KBM-7 (cell line): ENCODE measurements around the gene NLRX1.
"Not testable (repeated sequence)": the region's sequence is repeated elsewhere in the genome, so short reads cannot be mapped to it uniquely, and the experiment has no call there.

Experiments
- DNase-seq: peaks from one replicate; pipeline ENCODE4 v3.0.0-alpha.2; 2015
- in situ Hi-C: fragments of 300-500 bp; cut with MboI; formaldehyde crosslinking; loops from 2 replicates; pipeline ENCODE4 v1.14.3; 2020; ENCODE audit warnings: low sequenced_read_pairs, low pct_unique_long_range_greater_than_20kb, mixed read lengths

NLRX1 gene, protein sequence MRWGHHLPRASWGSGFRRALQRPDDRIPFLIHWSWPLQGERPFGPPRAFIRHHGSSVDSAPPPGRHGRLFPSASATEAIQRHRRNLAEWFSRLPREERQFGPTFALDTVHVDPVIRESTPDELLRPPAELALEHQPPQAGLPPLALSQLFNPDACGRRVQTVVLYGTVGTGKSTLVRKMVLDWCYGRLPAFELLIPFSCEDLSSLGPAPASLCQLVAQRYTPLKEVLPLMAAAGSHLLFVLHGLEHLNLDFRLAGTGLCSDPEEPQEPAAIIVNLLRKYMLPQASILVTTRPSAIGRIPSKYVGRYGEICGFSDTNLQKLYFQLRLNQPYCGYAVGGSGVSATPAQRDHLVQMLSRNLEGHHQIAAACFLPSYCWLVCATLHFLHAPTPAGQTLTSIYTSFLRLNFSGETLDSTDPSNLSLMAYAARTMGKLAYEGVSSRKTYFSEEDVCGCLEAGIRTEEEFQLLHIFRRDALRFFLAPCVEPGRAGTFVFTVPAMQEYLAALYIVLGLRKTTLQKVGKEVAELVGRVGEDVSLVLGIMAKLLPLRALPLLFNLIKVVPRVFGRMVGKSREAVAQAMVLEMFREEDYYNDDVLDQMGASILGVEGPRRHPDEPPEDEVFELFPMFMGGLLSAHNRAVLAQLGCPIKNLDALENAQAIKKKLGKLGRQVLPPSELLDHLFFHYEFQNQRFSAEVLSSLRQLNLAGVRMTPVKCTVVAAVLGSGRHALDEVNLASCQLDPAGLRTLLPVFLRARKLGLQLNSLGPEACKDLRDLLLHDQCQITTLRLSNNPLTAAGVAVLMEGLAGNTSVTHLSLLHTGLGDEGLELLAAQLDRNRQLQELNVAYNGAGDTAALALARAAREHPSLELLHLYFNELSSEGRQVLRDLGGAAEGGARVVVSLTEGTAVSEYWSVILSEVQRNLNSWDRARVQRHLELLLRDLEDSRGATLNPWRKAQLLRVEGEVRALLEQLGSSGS

DNA sequence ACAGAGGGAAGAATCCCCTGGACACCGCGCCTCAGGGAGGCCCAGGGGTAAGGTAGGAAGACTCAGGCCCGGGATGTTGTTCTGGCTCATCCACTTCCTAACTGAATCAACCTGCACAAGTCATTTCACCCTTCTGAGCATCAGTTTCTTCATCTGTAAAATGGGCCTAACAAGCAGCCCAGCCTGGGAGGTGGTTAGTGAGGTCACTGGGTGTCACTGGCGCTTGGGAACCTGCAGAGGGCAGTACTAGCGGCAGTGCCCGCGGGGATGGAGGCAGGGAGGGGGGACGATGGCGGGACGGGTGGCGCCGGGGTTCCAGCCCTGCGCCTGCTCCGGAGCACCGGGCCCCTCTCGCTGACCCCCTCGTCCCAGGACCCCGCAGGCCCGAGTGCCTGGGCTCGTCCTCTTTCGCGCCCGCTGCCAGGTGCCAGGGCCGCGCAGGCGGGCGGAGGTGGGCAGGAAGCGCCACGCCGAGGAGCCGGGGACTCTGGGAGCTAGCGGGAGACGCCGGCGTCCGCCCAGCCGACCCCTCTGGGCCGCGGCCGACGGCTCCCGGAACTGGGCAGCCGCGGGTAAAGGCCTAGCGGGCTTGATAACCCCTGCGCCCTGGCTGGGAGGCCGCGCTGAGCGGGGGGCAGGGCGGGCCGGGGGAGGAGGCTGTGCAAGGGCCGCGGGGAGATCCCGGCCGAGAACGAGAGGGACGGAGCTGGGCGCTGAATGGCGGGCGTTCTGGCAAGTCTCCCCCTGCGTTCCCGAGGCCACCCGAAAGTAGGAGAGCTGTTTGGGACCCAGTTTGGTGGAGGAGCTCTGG, at the start of gene NLRX1:
TSS of gene NLRX1 (plus strand) at position 255 of the 811 bp plus-strand sequence. CDS start 2,679 bp downstream, outside the sequence.
- in situ Hi-C loops = no loop called here
- peak; percentile 85 for DNase-seq

DNA sequence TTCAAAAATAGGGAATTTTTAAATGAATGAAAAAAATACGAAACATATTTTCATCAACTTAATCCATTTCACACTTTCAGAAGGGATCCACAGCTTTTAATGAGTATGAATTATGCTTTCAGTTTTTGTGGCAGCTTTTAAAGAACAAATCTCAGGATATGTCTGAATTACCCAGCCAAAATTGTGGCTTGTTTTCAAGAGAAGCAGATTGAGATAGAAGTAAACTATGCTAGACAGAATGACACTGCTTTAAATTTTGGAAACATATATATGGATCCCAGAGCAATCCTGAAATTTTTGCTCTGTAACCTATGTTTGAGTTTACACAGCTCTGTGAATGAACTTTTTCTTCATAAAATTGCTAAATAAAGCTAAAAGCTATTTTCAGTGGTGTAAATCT, 49.6 kb upstream of the NLRX1 start:
- no peak for DNase-seq
- in situ Hi-C loops = no loop called here

DNA sequence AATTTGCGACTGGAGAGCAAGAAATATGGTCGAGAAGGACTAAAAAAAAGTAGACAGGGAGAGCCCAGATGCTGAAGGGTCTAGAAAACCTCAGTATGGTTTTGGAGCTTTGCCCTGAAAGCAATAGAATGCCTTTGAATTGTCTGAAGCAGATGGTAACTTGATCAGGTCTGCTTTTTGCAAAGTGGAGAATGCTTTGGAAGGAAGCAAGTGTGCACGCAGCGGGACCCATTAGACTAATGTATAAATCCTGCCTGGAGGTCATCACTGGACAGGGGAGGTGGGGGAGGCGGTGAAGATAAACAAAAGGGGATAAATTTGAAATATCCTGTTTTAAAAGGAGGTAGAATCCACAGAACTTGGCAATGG, 47.9 kb upstream of the NLRX1 start:
- no peak for DNase-seq
- in situ Hi-C loops = no loop called here

DNA sequence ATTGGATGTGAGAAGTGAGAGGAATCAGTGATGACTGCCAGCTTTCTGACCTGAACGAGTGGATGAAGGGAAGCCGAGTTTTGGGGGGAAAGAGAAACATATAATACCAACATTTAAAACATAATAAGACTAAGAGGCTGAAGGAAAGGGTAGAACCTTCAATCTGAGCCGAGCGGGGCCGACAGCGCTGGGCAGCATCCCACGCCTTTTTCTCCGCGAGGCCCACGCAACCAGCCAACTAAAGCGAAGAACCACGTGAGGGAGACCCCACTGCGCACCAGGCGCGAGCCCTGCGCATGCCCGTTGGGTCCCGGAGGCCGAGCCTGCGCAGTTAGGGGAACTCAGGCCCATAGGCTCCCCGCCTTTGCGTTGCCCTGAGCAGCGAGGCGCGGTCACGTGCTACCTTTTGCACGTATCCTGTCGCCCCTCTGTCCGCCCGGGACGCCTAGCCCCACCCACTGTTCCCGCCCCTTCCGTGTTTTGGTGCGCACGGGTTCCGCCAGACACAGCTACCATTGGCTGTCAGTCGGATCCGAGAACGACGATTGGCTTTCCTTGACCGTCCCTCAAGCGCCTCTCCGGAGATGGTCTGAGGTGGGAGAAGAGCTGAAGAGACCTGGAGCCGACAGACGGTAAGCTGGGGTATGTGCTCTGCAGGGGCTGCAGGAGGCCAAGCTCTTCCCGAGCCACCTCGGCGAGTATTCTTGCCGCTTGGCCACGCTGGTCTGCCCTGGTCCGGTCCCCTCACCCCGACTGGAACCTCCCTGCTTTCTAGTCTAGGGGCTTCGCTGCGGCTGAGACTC, 47.3 kb upstream of the NLRX1 start, which contains the start of gene HINFP:
TSS of gene HINFP (plus strand) at position 573 of the 803 bp plus-strand sequence. CDS start 5,365 bp downstream, outside the sequence.
- DNase-seq = peak; percentile 99
- in situ Hi-C loops = no loop called here

DNA sequence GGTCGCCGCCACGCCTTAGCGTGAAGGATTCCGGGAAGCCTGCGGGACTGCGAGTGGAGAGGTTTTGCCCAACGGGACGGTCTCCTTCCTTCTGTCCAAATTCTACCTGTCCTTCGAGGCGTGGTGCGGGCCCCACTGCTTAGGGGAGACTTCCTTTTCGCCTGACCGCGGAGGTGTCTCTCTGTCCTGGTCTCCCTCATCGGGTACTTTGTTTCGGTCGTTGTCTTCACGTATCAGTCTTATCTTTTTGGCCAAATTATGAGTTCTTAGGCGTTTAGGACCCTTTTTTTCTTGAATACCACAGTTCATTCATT, 46.8 kb upstream of the NLRX1 start:
- DNase-seq = no peak
- in situ Hi-C loops = no loop called here

DNA sequence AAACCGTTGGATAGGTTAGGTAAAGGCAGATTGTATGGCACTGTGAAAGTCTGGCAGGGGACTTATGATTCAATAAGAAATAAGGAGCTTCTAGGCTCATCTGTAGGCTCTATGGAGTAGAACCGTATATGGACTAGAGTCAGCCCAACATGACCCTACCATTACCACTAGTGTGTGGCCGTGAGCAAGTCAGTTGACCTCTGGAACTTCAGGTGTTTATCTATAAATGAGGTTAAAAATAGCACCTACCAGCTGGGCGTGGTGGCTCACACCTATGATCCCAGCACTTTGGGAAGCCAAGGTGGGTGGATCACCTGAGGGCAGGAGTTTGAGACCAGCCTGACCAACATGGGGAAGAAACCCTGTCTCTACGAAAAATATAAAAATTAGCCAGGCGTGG, 42.7 kb upstream of the NLRX1 start:
- in situ Hi-C loops = no loop called here

DNA sequence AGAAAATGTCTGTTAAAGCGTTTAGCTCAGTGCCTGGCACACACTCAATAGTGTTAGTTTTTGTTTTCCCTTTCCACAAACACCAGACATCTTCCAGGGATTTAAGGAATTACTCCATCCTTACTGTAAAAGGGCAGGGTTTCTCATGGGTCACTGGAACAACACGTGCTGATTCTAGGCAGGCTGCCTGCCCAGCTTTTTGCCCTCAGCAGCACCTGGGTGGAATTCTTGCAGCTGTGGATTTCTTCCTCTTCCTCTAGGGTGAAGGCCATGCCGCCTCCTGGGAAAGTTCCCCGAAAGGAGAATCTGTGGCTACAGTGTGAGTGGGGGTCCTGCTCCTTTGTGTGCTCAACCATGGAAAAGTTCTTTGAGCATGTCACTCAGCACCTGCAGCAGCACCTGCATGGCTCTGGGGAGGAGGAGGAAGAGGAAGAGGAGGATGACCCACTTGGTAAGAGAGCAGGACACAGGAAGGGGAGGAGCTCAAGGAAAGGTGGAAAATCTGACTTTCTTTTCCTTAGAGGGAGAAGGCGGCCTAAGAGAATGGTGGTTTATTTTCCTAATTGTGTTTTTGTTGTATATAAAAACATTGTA, 41.8 kb upstream of the NLRX1 start:
- DNase-seq = no peak
- in situ Hi-C loops = no loop called here

More for the DNA sequence above, 42.7 kb upstream of the NLRX1 start:
- no peak for DNase-seq

DNA sequence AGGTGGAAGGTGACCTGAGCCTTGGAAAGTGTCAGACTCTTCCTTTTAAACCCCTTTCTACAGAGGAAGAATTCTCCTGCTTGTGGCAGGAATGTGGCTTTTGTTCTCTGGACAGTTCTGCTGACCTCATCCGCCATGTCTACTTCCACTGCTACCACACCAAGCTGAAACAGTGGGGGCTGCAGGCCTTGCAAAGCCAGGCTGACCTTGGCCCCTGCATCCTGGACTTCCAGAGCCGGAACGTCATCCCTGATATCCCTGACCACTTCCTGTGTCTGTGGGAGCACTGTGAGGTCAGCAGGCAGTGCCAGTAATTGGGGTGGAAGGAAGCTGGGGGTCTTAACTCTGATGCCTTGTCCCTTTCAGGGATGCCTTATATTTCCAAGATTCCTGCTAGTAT, 37.9 kb upstream of the NLRX1 start:
- in situ Hi-C loops = no loop called here

DNA sequence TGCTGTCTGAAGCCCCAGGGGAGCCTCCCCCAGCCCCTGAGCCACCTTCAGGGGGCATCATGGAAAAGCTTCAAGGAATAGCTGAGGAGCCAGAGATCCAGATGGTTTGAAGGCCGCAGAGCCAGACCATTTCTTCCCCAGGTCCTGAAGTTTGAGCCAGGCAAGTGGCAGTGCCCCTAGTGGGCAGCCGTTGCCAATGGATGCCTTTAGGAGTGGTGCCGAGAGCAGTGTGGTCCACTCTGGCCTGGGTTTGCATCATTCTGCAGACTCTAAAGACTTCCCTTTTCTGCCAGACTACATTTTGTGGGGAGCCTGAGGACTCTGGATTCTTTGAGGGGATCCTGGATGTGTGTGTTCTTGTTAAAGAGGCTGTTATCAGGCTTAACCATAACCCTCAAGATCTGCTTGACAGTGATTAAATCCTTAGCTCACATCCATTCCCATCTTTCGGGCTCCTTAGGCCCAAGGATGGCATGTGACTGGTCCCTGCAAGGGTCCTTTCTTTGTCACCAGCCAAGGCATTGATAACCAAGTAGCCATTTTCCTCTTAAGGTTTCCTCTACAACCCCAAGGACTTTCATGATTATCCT, 34.0 kb upstream of the NLRX1 start:
- in situ Hi-C loops = no loop called here
- DNase-seq = no peak

More for the DNA sequence above, 37.9 kb upstream of the NLRX1 start:
- no peak for DNase-seq

DNA sequence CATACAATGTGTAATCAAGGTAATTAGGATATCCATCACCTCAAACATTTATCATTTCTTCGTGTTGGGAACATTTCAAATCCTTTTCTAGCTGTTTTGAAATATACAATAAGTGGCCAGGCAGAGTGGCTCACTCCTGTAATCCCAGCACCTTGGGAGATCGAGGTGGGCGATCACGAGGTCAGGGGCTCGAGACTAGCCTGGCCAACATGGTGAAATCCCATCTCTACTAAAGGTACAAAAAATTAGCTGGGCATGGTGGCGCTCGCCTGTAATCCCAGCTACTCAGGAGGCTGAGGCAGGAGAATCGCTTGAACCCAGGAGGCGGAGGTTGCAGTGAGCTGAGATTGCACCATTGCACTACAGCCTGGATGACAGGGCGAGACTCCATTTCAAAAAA, 29.2 kb upstream of the NLRX1 start:
- in situ Hi-C loops, DNase-seq: not testable (repeated sequence)

DNA sequence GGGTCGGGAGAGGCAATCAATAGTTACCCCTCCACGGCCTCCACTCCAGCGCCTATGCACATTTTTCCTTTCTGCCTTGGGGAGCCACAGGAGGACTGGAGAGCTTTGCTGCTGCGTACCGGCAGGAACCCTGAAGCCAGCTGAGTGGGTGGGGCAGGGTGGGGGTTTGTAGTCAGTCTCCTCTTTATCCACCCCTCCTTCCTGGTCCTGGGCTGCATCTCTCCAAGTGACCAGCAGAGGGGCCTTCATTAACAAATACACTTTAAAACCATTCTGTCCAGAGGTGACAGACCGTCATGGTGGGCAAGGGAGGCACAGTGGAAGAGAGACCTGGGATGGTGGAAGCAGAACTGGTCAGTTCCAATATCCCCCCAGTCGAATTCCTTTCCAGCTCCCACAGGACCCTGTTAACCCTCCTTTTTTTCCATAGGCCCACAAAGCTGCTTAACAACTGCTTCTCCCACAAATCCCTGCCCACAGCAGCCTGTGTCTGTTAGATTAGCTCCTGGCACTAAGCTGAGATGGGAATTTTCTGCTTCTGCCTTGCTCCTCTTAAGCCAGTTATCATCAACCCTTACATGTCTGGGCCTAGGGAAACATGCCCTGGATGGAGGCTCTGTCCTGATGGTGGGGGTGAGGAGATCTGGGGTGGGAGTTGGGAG, 23.6 kb upstream of the NLRX1 start:
- in situ Hi-C loops = no loop called here
- DNase-seq = peak; percentile 75

DNA sequence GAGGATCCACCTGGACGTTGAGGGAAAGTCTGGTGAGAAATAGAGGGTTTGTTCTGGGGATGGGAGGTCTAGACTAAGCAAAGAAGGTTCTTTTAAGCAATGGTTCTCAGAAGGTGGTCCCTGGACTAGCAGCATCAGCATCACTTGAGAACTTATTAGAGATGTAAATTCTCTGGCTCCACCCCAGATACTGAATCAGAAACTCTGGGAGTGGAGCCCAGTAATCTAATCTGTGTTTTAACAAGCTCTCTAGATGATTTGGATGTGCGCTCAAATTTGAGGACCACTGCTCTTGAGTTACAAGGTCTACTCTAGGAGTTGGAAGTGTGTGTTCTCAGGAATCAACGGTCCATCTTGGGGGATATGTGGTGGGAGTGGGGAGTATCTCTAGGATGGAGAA, 23.0 kb upstream of the NLRX1 start:
- in situ Hi-C loops = no loop called here
- no peak for DNase-seq

DNA sequence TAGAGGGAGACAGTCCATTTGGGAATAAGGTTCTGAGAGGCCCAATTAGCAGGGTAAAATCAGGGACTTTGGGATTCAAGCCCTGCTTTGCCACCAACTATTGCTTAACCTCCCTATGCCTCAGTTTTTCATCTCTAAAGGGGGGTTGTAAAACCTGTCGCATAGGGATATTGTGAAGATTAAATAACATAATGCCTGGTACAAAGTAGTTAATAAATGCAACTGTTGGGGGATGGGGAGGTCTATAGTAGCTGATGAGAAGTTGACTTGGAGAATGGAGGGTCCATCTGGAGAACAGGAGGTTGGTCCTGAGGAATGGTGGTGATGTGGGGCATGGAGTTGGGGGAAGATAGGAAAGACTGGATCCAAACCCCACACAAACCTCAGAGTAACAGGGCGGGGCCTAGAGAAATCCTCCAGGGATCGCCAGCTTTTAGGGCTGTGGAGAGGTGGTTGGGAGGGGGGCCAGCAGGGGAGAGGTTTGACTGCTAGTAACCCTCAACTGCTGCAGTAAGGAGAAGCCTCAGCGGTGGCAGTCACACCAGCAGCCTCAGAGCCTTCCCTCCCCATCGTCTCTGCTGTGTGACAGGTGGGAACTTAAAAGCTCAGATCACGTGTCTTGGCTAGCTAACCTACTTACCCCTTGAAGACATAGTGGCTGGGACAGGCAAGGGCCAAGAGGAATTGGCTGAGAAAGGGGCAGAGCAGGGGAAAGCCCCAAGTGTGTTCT, 20.8 kb upstream of the NLRX1 start:
- in situ Hi-C loops = no loop called here
- no peak for DNase-seq

DNA sequence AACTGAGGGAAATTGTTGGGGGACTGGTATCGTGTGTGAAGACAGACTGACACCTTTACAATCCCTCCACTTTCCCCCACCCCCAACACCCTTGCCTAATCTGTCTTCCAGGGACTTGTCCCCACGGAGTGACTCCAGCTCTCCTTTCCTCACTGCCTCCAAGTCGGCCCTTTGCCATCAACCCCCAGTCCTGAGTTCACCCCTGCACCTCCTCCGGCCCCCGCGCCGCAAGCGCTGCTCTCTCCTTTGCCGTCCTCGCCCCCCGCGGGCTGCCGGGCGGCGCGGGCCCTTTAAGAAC, 19.9 kb upstream of the NLRX1 start:
- no peak for DNase-seq
- in situ Hi-C loops = no loop called here

DNA sequence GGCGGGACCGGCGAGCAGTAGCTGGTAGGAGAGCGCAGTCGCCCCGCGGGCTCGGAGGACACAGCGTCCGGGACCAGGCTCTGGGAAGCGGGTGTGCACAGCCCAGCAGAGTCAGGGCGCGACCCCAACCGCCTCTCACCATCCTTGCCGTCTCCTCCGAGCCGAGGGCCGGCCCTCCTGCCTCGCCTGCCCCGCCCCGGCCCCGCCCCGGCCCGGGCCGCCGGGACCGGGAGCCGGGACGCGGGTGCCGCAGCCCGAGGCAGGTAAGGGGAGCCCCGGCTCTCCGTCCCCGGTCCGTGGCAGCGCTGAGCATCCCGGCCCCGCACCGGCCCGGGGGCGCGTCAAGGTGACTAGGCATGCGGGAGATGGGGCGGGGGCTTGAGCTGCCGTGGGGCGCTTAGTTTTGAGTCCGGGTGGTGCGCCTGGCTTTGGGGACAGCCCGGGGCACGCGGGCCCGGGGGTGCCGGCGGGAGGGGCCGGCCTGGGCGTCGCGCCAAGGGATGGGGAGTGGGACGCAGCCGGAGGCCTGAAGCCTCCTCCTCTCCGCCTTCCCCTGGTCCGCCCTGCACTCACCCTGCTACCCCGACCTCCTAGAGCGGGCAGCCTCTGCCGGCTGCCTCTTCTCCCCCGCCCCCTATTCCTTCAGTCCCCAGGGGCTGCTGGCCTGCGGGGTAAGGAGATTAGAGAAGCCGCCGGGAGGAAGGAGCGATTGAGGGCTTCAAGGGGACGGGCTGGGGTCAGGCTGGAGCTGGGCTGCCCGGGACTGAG, 19.3 kb upstream of the NLRX1 start, which contains the start of gene ABCG4:
TSS of gene ABCG4 (plus strand) at position 35 of the 768 bp plus-strand sequence. CDS start 914 bp downstream, outside the sequence.
- in situ Hi-C loops = no loop called here
- DNase-seq = no peak

DNA sequence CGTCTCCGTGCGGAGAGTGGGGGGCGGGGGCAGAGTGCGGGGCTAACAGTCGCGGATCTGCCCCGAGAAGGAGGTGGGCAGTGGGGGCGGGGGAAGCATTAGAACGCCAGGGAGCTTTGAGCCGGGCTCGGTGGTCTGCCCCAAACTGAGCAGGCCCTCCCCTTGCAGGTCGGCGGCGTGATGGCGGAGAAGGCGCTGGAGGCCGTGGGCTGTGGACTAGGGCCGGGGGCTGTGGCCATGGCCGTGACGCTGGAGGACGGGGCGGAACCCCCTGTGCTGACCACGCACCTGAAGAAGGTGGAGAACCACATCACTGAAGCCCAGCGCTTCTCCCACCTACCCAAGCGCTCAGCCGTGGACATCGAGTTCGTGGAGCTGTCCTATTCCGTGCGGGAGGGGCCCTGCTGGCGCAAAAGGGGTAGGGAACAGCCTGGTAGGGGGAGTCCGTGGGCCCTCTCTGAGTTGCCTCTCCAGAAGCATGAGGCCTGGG, 18.7 kb upstream of the NLRX1 start:
- in situ Hi-C loops = no loop called here
- no peak for DNase-seq
